ENCODE results near the gene INSIG1. TPM values are rescaled to one million over a fixed set of nuclear protein-coding genes. Genes with fewer than 3 reads are reported as not detected.

The INSIG1 gene
- total and polyA plus RNA-seq, 12 donors, result 5.9 to 16.3 (median 12.1) TPM

DNA sequence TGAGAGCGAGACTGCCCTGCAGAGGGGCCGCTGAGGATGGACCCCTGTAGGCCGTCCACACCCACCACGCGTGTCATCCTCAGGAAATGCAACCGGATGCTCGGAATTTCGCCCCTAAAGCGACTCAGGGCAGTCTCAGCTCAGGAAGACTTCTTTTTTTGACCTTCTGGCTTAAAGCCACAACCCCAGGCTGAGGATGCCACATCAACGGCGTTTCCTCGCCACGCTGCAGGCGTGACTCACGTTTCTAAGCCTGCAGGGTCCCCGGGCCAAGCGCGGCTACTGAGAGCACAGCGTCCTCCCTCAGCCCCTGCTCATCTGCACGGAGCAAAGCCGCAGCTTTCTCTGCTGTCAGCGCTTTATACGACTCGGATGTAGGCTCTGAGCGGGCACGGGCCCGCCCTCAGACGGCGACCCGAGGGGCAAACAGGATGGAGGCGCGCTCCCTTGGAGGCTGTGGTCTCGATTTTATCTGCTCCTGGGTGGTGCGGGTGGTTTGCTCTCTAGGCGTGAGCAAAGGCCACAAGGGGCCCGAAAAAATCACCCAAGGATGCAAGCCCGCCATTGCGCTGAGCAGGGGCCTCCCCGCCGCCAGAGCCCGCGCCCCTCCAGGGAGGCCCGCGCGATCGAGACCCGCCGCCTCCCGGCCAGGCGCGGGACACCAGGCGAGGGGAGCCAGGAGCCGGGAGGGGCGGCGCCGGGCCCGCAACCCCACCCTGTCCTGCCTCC lies 726 bp upstream of the INSIG1 start:
- Histone ChIP-seq H3K4me1 (peaks cover 12 to 53% (median 31%) of the 10 kb centered on the region in 9 donors), H3K27me3 (peaks cover 0 to 8% (median 0%) of the 10 kb centered on the region in 7 donors), H3K4me3 (peak overlapping the region; percentile 64 to 97 (median 88)), H3K27ac (peak overlapping the region; percentile 38 to 96 (median 94)), H3K36me3 (peaks cover 0 to 16% (median 0%) of the 10 kb centered on the region in 9 donors), H3K9me3 (no peaks in the 10 kb centered on the region)
- ATAC-seq (peak; percentile 15 to 59 (median 43)), DNase-seq (peak; percentile 31 to 51)
- WGBS, 2 donors, result 2 to 3% methylated on average over 54 to 57 of the region's 57 CpGs
- TF ChIP-seq, protein P1, sequence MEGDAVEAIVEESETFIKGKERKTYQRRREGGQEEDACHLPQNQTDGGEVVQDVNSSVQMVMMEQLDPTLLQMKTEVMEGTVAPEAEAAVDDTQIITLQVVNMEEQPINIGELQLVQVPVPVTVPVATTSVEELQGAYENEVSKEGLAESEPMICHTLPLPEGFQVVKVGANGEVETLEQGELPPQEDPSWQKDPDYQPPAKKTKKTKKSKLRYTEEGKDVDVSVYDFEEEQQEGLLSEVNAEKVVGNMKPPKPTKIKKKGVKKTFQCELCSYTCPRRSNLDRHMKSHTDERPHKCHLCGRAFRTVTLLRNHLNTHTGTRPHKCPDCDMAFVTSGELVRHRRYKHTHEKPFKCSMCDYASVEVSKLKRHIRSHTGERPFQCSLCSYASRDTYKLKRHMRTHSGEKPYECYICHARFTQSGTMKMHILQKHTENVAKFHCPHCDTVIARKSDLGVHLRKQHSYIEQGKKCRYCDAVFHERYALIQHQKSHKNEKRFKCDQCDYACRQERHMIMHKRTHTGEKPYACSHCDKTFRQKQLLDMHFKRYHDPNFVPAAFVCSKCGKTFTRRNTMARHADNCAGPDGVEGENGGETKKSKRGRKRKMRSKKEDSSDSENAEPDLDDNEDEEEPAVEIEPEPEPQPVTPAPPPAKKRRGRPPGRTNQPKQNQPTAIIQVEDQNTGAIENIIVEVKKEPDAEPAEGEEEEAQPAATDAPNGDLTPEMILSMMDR (IDR thresholded peaks at IDR 0.05), result peak; percentile 13 to 66 (median 38)
- intact Hi-C loops (cut with DNase I), result loop anchor here in 8 of 10 donors (1.0 to 10.0 kb wide), 12 partner anchors 38 to 370 kb away; partner anchors contain the start of gene PAXIP1 (in 4 of the 8)

DNA sequence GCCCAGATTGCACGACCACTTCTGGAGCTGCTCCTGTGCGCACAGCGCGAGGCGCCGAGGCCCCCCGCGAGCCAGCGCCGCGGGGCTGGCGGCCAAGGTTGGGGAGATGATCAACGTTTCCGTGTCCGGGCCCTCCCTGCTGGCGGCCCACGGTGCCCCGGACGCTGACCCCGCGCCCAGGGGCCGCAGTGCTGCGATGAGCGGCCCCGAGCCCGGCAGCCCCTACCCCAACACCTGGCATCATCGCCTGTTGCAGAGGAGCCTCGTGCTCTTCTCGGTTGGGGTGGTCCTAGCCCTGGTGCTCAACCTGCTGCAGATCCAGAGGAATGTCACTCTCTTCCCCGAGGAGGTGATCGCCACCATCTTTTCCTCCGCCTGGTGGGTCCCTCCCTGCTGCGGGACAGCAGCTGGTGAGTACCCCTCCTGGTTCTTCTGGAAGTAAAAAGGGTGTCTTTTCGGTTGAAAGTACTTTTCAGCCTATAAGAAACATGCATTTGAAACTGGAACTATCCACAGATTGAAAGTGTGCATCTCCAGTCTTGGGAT lies 683 bp downstream of the INSIG1 start:
- ATAC-seq (peak in 2 of 8 donors; percentile 7 to 8), DNase-seq (peak in 1 of 2 donors; percentile 32)
- 0 to 2% methylated on average over 34 of the region's 34 CpGs for WGBS, 2 donors
- Histone ChIP-seq H3K4me3 (peak overlapping the region; percentile 75 to 97 (median 91)), H3K27ac (peak overlapping the region; percentile 63 to 96 (median 94)), H3K36me3 (peaks cover 0 to 30% (median 0%) of the 10 kb centered on the region in 9 donors), H3K4me1 (peaks cover 12 to 49% (median 32%) of the 10 kb centered on the region in 9 donors), H3K9me3 (no peaks in the 10 kb centered on the region), H3K27me3 (no peaks in the 10 kb centered on the region)
- TF ChIP-seq, protein P1 (IDR thresholded peaks at IDR 0.05), result no peak
- intact Hi-C loops (cut with DNase I), result loop anchor here in 8 of 10 donors (2.0 to 10.0 kb wide), 8 partner anchors 41 to 371 kb away; partner anchors contain the start of gene PAXIP1 (in 4 of the 8)

DNA sequence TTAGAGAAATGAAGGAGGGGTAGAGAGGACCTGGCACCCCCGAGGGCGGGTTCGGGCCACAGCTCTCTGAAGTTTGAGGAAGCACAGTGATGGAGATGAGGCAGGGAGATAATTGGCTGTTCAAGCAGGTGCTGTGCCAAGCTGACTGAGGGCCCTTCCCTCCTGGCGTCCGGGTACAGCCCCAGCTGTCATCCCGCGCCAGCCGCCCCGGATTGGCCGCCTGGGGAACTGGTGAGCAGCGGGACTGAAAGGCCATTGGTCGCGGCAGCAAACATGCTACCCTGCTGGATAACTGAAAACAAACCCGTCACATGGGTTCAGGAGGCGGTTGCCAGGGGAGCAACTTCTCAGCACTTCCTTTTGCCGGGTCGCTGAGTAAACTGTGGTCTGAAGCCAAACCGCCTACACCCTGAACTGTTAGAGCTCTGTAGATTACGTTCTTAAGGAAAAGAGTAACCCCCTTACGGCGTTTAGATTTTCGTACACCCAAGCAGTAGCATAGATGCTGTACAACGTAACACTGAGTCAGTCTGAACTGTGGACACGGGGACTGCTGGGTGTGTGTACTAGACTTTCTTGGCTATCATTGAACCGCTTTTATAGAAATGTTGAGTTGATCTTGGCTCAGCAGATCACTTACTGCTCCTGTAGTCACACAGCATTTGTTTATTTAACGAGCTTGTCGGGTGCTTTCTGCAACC lies 1.3 kb downstream of the INSIG1 start:
- ATAC-seq (peak; percentile 72 to 93 (median 90)), DNase-seq (peak; percentile 92 to 94)
- Histone ChIP-seq H3K36me3 (peaks cover 0 to 36% (median under 1%) of the 10 kb centered on the region in 9 donors), H3K27ac (peak overlapping the region; percentile 48 to 96 (median 94)), H3K9me3 (no peaks in the 10 kb centered on the region), H3K27me3 (no peaks in the 10 kb centered on the region), H3K4me3 (peak overlapping the region; percentile 75 to 97 (median 91)), H3K4me1 (peaks cover 12 to 52% (median 36%) of the 10 kb centered on the region in 9 donors)
- 2% methylated on average over 27 of the region's 27 CpGs for WGBS, 2 donors
- intact Hi-C loops (cut with DNase I), result loop anchor here in 8 of 10 donors (2.0 to 10.0 kb wide), 8 partner anchors 42 to 372 kb away; partner anchors contain the start of gene PAXIP1 (in 4 of the 8)
- TF ChIP-seq, protein P1 (IDR thresholded peaks at IDR 0.05), result peak in 3 of 9 donors; percentile 12 to 26 (median 23)
